Measurements from ENCODE around the gene ATL2. TPM values are rescaled to one million over a fixed set of nuclear protein-coding genes. Genes with fewer than 3 reads are reported as not detected.
"Not testable (repeated sequence)": the region's sequence is repeated elsewhere in the genome, so short reads cannot be mapped to it uniquely, and the experiment has no call there.

The ATL2 gene
- total RNA-seq, 4 donors from 2014 or later, result 60.1 to 130 (median 108) TPM

DNA sequence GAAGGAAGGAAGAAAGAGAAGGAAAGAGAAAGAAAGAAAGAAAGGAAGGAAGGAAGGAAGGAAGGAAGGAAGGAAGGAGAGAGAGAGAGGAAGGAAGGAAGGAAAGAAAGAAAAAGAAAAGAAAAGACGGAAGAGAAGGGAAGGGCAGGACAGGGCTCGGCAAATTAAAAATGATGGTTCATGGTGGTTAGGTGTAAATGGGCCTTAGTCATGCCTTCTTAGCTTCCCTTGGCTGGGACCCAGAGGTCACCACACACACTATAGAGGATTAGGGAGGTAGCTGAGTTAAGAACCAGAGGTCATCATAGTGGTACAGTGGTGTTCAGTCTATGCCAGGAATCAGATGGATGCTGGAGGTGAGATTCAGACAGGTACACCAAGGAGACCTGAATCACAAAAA, 9.3 kb upstream of the ATL2 start:
- Histone ChIP-seq H3K4me3 (no peak overlapping the region), H3K36me3 (no peaks in the 10 kb centered on the region), H3K4me1 (no peaks in the 10 kb centered on the region), H3K27me3 (no peaks in the 10 kb centered on the region), H3K9me3 (no peaks in the 10 kb centered on the region), H3K27ac (no peak overlapping the region)
- DNase-seq, result no peak
- ATAC-seq, result no peak
- no peak for TF ChIP-seq POLR2A (IDR thresholded peaks at IDR 0.05)
- TF ChIP-seq, protein P1, sequence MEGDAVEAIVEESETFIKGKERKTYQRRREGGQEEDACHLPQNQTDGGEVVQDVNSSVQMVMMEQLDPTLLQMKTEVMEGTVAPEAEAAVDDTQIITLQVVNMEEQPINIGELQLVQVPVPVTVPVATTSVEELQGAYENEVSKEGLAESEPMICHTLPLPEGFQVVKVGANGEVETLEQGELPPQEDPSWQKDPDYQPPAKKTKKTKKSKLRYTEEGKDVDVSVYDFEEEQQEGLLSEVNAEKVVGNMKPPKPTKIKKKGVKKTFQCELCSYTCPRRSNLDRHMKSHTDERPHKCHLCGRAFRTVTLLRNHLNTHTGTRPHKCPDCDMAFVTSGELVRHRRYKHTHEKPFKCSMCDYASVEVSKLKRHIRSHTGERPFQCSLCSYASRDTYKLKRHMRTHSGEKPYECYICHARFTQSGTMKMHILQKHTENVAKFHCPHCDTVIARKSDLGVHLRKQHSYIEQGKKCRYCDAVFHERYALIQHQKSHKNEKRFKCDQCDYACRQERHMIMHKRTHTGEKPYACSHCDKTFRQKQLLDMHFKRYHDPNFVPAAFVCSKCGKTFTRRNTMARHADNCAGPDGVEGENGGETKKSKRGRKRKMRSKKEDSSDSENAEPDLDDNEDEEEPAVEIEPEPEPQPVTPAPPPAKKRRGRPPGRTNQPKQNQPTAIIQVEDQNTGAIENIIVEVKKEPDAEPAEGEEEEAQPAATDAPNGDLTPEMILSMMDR (IDR thresholded peaks at IDR 0.05 in 4 of 5, conservative IDR thresholded peaks at IDR 0.05 in 1 of 5), result no peak
- intact Hi-C loops (cut with DNase I; ENCODE audit: low total_unique reads), result no loop called here
- in situ Hi-C loops (cut with MboI; ENCODE audit: low sequenced_read_pairs in 4 of 4), result loop anchor here in 1 of 4 donors (25.0 kb wide), 1 partner anchor 351 kb away; no protein-coding TSS in a partner anchor

DNA sequence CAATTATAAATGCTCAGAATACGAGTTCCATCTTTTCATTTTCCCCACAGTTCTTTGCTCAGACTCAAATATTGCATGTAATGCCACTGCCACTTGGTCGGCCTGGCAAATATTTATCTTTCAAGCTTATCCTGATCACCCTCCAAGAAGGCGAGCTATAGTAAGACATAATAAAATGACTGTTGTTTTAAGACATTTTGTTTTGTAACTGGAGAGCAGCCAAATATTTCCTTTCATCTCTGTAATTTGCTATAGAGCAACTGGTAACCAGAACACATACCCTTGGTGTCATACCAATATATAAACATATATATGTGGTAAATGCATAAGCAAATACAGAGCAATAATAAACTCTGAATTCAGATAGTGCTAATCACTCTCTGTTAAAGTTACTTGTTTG, 7.3 kb upstream of the ATL2 start:
- no peak for TF ChIP-seq POLR2A (IDR thresholded peaks at IDR 0.05)
- intact Hi-C loops (cut with DNase I; ENCODE audit: low total_unique reads), result no loop called here
- ATAC-seq, result no peak

DNA sequence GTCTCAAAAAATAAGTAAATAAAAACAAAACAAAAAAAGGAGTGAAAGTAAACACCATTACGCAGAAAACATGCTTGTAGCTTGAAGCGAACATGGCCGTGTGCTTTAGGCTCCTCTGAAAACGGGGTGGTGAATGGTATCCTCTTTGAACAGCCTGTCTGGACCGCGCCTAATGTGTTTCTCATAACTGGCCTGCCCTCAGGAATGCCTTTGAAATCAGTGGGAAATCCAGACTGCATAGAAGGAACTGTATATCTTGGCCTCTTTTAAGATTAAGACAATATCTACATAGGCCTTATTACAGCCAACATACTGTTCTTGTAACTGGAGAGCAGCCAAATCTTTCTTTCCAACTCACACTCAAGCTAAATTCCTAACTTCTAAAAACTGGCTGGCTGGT, 6.7 kb upstream of the ATL2 start:
- in situ Hi-C loops (cut with MboI; ENCODE audit: low sequenced_read_pairs in 4 of 4), result loop anchor here in 1 of 4 donors (25.0 kb wide), 1 partner anchor 354 kb away; no protein-coding TSS in a partner anchor
- H3K4me3 ChIP-seq; H3K4me1 ChIP-seq; H3K27ac ChIP-seq; H3K9me3 ChIP-seq; H3K27me3 ChIP-seq; intact Hi-C loops (cut with DNase I; ENCODE audit: low total_unique reads); H3K36me3 ChIP-seq; ATAC-seq; DNase-seq: not testable (repeated sequence)

More for the DNA sequence above, 7.3 kb upstream of the ATL2 start:
- H3K36me3 ChIP-seq, result no peaks in the 10 kb centered on the region
- H3K4me3 ChIP-seq, result no peak overlapping the region
- no peaks in the 10 kb centered on the region for H3K9me3 ChIP-seq
- no peak overlapping the region for H3K27ac ChIP-seq
- no peak for DNase-seq
- no peaks in the 10 kb centered on the region for H3K27me3 ChIP-seq
- no peaks in the 10 kb centered on the region for H3K4me1 ChIP-seq
- in situ Hi-C loops (cut with MboI; ENCODE audit: low sequenced_read_pairs in 4 of 4), result loop anchor here in 1 of 4 donors (25.0 kb wide), 1 partner anchor 353 kb away; no protein-coding TSS in a partner anchor

DNA sequence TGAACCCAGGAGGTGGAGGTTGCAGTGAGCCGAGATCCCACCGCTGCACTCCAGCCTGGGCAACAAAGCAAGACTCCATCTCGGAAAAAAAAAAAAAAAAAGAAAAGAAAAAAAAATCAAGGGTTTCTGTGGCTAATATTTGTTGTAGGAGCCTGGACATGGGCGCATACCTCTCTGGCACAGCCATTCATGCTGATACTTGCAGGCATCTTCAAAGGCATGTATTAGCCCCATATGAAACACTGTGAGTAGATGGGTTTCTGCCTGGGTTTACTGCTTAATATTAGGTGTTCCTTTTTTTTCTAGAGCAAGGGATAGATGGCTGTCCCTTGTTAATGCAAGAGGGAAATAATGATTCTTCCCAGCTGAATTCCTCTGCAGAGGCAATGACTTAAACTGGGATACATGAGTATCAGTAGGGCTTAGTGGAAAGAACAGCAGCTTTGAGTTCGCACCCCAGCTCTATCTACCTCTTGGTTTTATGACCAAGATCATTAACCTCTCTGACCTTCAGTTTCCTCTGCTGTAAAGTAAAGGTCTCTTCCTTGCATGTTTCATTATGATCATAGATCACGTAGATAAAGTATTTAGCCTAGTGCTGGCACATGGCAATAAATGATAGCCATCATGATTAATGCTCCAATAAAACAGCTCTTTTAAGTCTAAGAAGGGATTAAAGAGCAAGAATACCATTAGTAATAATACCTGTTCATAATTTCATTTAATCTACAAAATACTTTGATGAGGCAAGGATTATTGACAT, 4.5 kb upstream of the ATL2 start:
- in situ Hi-C loops (cut with MboI; ENCODE audit: low sequenced_read_pairs in 4 of 4) (loop anchor here in 1 of 4 donors (25.0 kb wide), 1 partner anchor 356 kb away; no protein-coding TSS in a partner anchor), intact Hi-C loops (cut with DNase I; ENCODE audit: low total_unique reads) (no loop called here)
- ATAC-seq, result no peak
- H3K36me3 ChIP-seq, result no peaks in the 10 kb centered on the region
- TF ChIP-seq POLR2A (IDR thresholded peaks at IDR 0.05), result no peak
- TF ChIP-seq, protein P1 (IDR thresholded peaks at IDR 0.05 in 4 of 5, conservative IDR thresholded peaks at IDR 0.05 in 1 of 5), result no peak
- H3K9me3 ChIP-seq, result no peaks in the 10 kb centered on the region
- H3K27ac ChIP-seq, result no peak overlapping the region
- peaks cover 4 to 7% of the 10 kb centered on the region in 2 donors for H3K4me1 ChIP-seq
- H3K27me3 ChIP-seq, result no peaks in the 10 kb centered on the region
- no peak for DNase-seq
- H3K4me3 ChIP-seq, result no peak overlapping the region

DNA sequence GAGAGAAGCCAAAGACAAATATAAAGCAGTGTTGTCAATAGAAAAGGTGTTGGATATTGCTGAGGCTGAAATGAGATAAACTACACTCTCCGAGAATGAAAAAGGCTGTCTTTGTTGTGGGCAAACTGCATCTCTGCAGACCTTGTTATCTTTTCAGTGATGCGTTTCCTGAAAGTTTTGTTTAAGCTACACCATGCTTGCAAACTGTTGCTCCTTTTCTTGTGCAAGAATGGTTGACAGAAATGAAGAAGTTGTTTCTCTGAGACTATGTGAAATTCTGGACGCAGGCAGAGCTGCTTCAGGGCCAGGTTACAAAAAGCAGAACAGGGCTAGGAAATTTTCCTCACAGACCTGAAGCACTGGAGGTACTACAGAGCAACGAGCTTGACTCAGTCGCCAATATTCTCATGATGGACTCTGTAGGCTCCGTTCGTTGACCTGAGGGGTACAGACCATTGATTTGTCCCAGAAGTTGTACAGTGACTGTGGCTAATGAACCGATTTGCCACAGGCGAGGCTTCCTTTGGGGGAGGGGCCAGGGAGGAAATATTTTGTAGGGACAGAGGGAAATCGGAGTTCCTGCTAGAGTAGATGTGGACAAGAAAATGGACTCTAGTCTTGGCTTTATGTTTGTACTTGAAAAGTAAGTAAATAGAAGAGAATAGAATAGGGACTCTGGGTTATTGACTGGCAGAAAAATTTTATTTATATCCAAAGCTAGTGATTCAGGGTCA, 3.5 kb upstream of the ATL2 start:
- DNase-seq (no peak), ATAC-seq (no peak)
- intact Hi-C loops (cut with DNase I; ENCODE audit: low total_unique reads), result no loop called here
- no peak overlapping the region for H3K27ac ChIP-seq
- H3K27me3 ChIP-seq, result no peaks in the 10 kb centered on the region
- no peak overlapping the region for H3K4me3 ChIP-seq
- no peak for TF ChIP-seq POLR2A (IDR thresholded peaks at IDR 0.05)
- TF ChIP-seq, protein P1 (IDR thresholded peaks at IDR 0.05 in 4 of 5, conservative IDR thresholded peaks at IDR 0.05 in 1 of 5), result no peak
- no peaks in the 10 kb centered on the region for H3K9me3 ChIP-seq
- in situ Hi-C loops (cut with MboI; ENCODE audit: low sequenced_read_pairs in 4 of 4), result loop anchor here in 1 of 4 donors (25.0 kb wide), 1 partner anchor 357 kb away; no protein-coding TSS in a partner anchor
- H3K4me1 ChIP-seq, result peaks cover 7 to 9% of the 10 kb centered on the region in 2 donors
- H3K36me3 ChIP-seq, result no peaks in the 10 kb centered on the region

Measured in gastrocnemius medialis (tissue), 4 donors.